IMR-90 (cell line): ENCODE results near the gene OR1F1. TPM values are rescaled to one million over a fixed set of nuclear protein-coding genes. Genes with fewer than 3 reads are reported as not detected.
"Not testable (repeated sequence)": the region's sequence is repeated elsewhere in the genome, so short reads cannot be mapped to it uniquely, and the experiment has no call there.

Experiments
- ATAC-seq: fragments of 200-7000 bp; cut with Tn5 transposase; 2 replicates; pipeline ENCODE4 v1.9.1; 2020; ENCODE audit warnings: low read depth, mild to moderate bottlenecking, moderate library complexity
- BruUV-seq: library from RNA; stranded (reverse); fragments of 400-500 nt; replicated peaks from 2 replicates; lab custom pipeline; 2021; lab: Mats Ljungman, UMichigan
- CTCF ChIA-PET: fragments of 300-600 bp; formaldehyde crosslinking; extraction: SDS; loops from one replicate; lab custom pipeline; 2021; ENCODE audit warnings: antibody characterized with exemption; lab: Yijun Ruan, JAX
- POLR2A ChIA-PET: fragments of 300-600 bp; sonication (Branson Sonifier 250); formaldehyde crosslinking; loops from one replicate; lab custom pipeline; 2022; ENCODE audit warnings: antibody characterized with exemption; ENCODE audit not compliant: unreplicated experiment; lab: Charles Lee
- DNase-seq: peaks from one replicate; pipeline ENCODE4 v3.0.0; 2013
- H2AFZ ChIP-seq: replicated peaks from 2 replicates; pipeline ENCODE3; 2013; ENCODE audit warnings: low read length, mild to moderate bottlenecking; ENCODE audit not compliant: poor library complexity
- H2AK5ac ChIP-seq: 2 replicates; pipeline ENCODE4 v1.6.1; 2013; ENCODE audit warnings: low read depth, low read length, inconsistent platforms
- H2AK9ac ChIP-seq: replicated peaks from 2 replicates; pipeline ENCODE3; 2013; ENCODE audit warnings: mild to moderate bottlenecking, low read depth, low read length, moderate library complexity; ENCODE audit not compliant: poor library complexity
- H2BK120ac ChIP-seq: 2 replicates; pipeline ENCODE4 v1.6.1; 2013; ENCODE audit warnings: low read depth, low read length, inconsistent platforms
- H2BK15ac ChIP-seq: 3 replicates; pipeline ENCODE4 v1.6.1; 2013; ENCODE audit warnings: low read depth, low read length, inconsistent platforms
- H2BK20ac ChIP-seq: 2 replicates; pipeline ENCODE4 v1.6.1; 2013; ENCODE audit warnings: low read depth, mild to moderate bottlenecking, inconsistent platforms, low read length, moderate library complexity
- H2BK5ac ChIP-seq: 2 replicates; pipeline ENCODE4 v1.6.1; 2013; ENCODE audit warnings: mild to moderate bottlenecking, low read depth, low read length, inconsistent platforms; ENCODE audit not compliant: poor library complexity, severe bottlenecking
- H3K14ac ChIP-seq: replicated peaks from 2 replicates; pipeline ENCODE4 v1.6.1; 2013; ENCODE audit warnings: low read depth, low read length, inconsistent platforms
- H3K18ac ChIP-seq: 2 replicates; pipeline ENCODE4 v1.6.1; 2013; ENCODE audit warnings: low read depth, low read length, control low read depth
- H3K23ac ChIP-seq: 2 replicates; pipeline ENCODE4 v1.6.1; 2013; ENCODE audit warnings: low read depth, low read length, inconsistent platforms
- H3K27ac ChIP-seq: 2 replicates; pipeline ENCODE4 v1.5.1; 2013; ENCODE audit warnings: mild to moderate bottlenecking, control low read depth, low read length; ENCODE audit not compliant: insufficient read depth
- H3K27me3 ChIP-seq: 2 replicates; pipeline ENCODE4 v1.6.1; 2013; ENCODE audit warnings: low read length; ENCODE audit not compliant: control insufficient read depth, insufficient read depth
- H3K36me3 ChIP-seq: 2 replicates; pipeline ENCODE4 v1.6.1; 2013; ENCODE audit warnings: low read length, mixed read lengths; ENCODE audit not compliant: control insufficient read depth, insufficient read depth
- H3K4ac ChIP-seq: 2 replicates; pipeline ENCODE4 v1.6.1; 2013; ENCODE audit warnings: low read depth, low read length, inconsistent platforms
- H3K4me1 ChIP-seq: 2 replicates; pipeline ENCODE4 v1.6.1; 2013; ENCODE audit warnings: low read length, mixed read lengths; ENCODE audit not compliant: control insufficient read depth, insufficient read depth
- H3K4me2 ChIP-seq: 2 replicates; pipeline ENCODE4 v1.6.1; 2013; ENCODE audit warnings: low read depth, mild to moderate bottlenecking, control low read depth, low read length, moderate library complexity
- H3K4me3 ChIP-seq: 2 replicates; pipeline ENCODE4 v1.5.1; 2013; ENCODE audit warnings: low read depth, mild to moderate bottlenecking, control low read depth, low read length, moderate library complexity; ENCODE audit not compliant: insufficient read depth
- H3K56ac ChIP-seq: 2 replicates; pipeline ENCODE4 v1.6.1; 2013; ENCODE audit warnings: low read length, inconsistent platforms; ENCODE audit not compliant: insufficient read depth; ENCODE audit errors: extremely low read depth
- H3K79me1 ChIP-seq, 2 experiments: 2 replicates each; pipeline ENCODE4 v1.6.1; 2013; ENCODE audit warnings: low read length in 2 of 2, inconsistent platforms in 1 of 2, low read depth in 1 of 2
- H3K9ac ChIP-seq: 2 replicates; pipeline ENCODE4 v1.6.1; 2013; ENCODE audit warnings: low read depth, low read length, control low read depth
- H3K9me1 ChIP-seq: 2 replicates; pipeline ENCODE4 v1.6.1; 2013; ENCODE audit warnings: low read length, inconsistent platforms; ENCODE audit not compliant: insufficient read depth
- H3K9me3 ChIP-seq: 2 replicates; pipeline ENCODE4 v1.6.1; 2013; ENCODE audit warnings: low read length; ENCODE audit not compliant: control insufficient read depth, insufficient read depth
- H4K20me1 ChIP-seq: 2 replicates; pipeline ENCODE4 v1.6.1; 2013; ENCODE audit warnings: low read length, inconsistent platforms; ENCODE audit not compliant: insufficient read depth
- H4K5ac ChIP-seq: 2 replicates; pipeline ENCODE4 v1.6.1; 2013; ENCODE audit warnings: mild to moderate bottlenecking, low read depth, low read length, control low read depth
- H4K8ac ChIP-seq, 2 experiments: 2 replicates each; pipeline ENCODE4 v1.6.1; 2013; ENCODE audit warnings: low read depth in 2 of 2, low read length in 2 of 2, control low read depth in 1 of 2, inconsistent platforms in 1 of 2
- H4K91ac ChIP-seq: 2 replicates; pipeline ENCODE4 v1.6.1; 2013; ENCODE audit warnings: low read depth, low read length, inconsistent platforms; ENCODE audit not compliant: insufficient read depth
- FOS ChIP-seq: fragments of 150-350 bp; IDR thresholded peaks from 2 replicates; pipeline ENCODE4 v1.6.1; 2016; ENCODE audit warnings: low read depth, low read length
- WGBS, 2 experiments: methylation state at CpG; one replicate each; pipeline versions ENCODE4 v1.1.5 to v1.1.7; 2013; ENCODE audit warnings: missing lambda C conversion rate in 2 of 2; ENCODE audit not compliant: insufficient read length in 1 of 2; ENCODE audit errors: extremely low coverage in 2 of 2; 5-methylcytosine and 5-hydroxymethylcytosine counted together
- dilution Hi-C: fragments of 300-500 bp; cut with HindIII; formaldehyde crosslinking; loops from one replicate; pipeline ENCODE4 v1.14.3; 2018; ENCODE audit warnings: low sequenced_read_pairs; ENCODE audit not compliant: unreplicated experiment
- in situ Hi-C: fragments of 300-500 bp; cut with MboI; formaldehyde crosslinking; loops from 3 replicates; pipeline ENCODE4 v1.14.3; 2019; ENCODE audit warnings: low sequenced_read_pairs, inconsistent platforms, mixed read lengths
- intact Hi-C: fragments of 100-400 bp; cut with micrococcal nuclease; formaldehyde crosslinking; loops from 2 replicates; pipeline ENCODE4 v1.10.0; 2022
- polyA plus RNA-seq, 3 experiments: library from polyadenylated mRNA; depleted of rRNA; stranded (reverse); fragments of >200 nt; gene quantifications; 2 replicates each; pipeline ENCODE4 v1.2.3, GENCODE V29; 2012; ENCODE audit warnings: low replicate concordance in 1 of 3
- total RNA-seq: library from RNA; depleted of rRNA; stranded (reverse); fragments of >200 nt; gene quantifications from 2 replicates; pipeline ENCODE4 v1.2.3, GENCODE V29; 2012

Gene OR1F1
- total and polyA plus RNA-seq, 2 of the 4 experiments (the other 2 are of a cell fraction) = 0.12 TPM; not detected in 1

DNA sequence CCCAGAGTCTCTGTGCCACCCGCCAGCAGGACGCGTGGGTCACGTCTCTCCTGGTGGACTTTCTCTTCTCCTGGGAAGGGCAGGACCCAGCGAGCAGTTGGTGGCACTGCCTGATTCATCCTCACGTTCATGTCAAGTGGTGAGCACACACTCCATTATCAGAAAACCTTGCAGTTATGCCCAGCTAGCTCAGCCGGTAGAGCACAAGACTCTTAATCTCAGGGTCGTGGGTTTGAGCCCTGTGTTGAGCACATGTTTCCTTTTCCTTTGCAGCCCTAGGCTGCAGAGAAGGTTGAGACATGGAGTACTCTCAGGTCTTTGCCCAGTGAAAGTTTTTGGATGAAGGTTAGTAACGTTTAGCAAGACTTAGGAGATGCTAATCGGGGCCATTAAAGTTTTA is 8.0 kb downstream of the OR1F1 start:
- dilution Hi-C loops (no loop called here), intact Hi-C loops (no loop called here)

DNA sequence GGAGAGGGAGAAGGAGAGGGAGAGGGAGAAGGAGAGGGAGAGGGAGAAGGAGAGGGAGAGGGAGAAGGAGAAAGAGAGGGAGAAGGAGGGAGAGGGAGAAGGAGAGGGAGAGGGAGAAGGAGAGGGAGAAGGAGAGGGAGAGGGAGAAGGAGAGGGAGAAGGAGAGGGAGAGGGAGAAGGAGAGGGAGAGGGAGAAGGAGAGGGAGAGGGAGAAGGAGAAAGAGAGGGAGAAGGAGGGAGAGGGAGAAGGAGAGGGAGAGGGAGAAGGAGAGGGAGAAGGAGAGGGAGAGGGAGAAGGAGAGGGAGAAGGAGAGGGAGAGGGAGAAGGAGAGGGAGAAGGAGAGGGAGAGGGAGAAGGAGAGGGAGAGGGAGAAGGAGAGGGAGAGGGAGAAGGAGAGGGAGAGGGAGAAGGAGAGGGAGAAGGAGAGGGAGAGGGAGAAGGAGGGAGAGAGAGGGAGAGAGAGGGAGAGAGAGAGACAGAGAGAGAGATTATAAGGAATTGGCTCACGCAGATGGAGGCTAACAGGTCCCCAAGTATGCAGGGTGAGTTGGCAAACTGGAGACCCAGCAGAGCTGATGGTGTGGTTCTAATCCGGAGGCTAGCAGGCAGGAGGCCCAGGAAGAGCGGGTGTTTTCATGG is 9.8 kb downstream of the OR1F1 start:
- WGBS, 2 experiments = no CpG with 5 or more reads among the region's 3 CpGs

More for the DNA sequence above, 8.0 kb downstream of the OR1F1 start:
- no TSS peak for BruUV-seq
- H3K79me1 ChIP-seq = no peaks in the 10 kb centered on the region
- H2BK120ac ChIP-seq = no peak overlapping the region
- H3K9me3 ChIP-seq = no peaks in the 10 kb centered on the region
- no peak overlapping the region for H2BK5ac ChIP-seq
- no peak overlapping the region for H4K5ac ChIP-seq
- no peak overlapping the region for H3K4me2 ChIP-seq
- no peak overlapping the region for H3K23ac ChIP-seq
- no peak overlapping the region for H2AK5ac ChIP-seq
- H2AFZ ChIP-seq = no peak overlapping the region
- TF ChIP-seq FOS = no peak
- no peak overlapping the region for H3K9ac ChIP-seq
- 86% methylated on average over 6 of the region's 10 CpGs; no CpG with 5 or more reads in 1 of the 2 experiments for WGBS, 2 experiments
- H3K9me1 ChIP-seq = no peaks in the 10 kb centered on the region
- in situ Hi-C loops = no loop called here
- H3K36me3 ChIP-seq = no peaks in the 10 kb centered on the region
- no peak overlapping the region for H2AK9ac ChIP-seq
- no peak for ATAC-seq
- no peak overlapping the region for H4K8ac ChIP-seq
- H4K91ac ChIP-seq = no peak overlapping the region
- ChIA-PET POLR2A (no interaction called here), CTCF (no interaction called here)
- peaks cover 9% of the 10 kb centered on the region; the same call in 1 of the 2 replicates for H3K27me3 ChIP-seq
- H4K20me1 ChIP-seq = no peaks in the 10 kb centered on the region
- no peak overlapping the region for H3K14ac ChIP-seq
- peaks cover 2% of the 10 kb centered on the region; the same call in 1 of the 2 replicates for H3K4me1 ChIP-seq
- H2BK20ac ChIP-seq = no peak overlapping the region
- no peak overlapping the region for H3K27ac ChIP-seq
- no peak overlapping the region for H3K4ac ChIP-seq
- no peak overlapping the region for H2BK15ac ChIP-seq
- H3K4me3 ChIP-seq = no peak overlapping the region
- no peak overlapping the region for H3K56ac ChIP-seq
- H3K18ac ChIP-seq = no peak overlapping the region
- no peak for DNase-seq

More for the DNA sequence above, 9.8 kb downstream of the OR1F1 start:
- ATAC-seq, H3K9me3 ChIP-seq, H3K23ac ChIP-seq, H2BK5ac ChIP-seq, H3K9me1 ChIP-seq, DNase-seq, CTCF ChIA-PET, H2BK120ac ChIP-seq, H4K5ac ChIP-seq, POLR2A ChIA-PET, H2AFZ ChIP-seq, H2AK9ac ChIP-seq, H4K91ac ChIP-seq, in situ Hi-C loops, H3K27me3 ChIP-seq, H3K56ac ChIP-seq, dilution Hi-C loops, H3K27ac ChIP-seq, H2BK20ac ChIP-seq, H4K8ac ChIP-seq, H2BK15ac ChIP-seq, H4K20me1 ChIP-seq, H3K4ac ChIP-seq, BruUV-seq, H2AK5ac ChIP-seq, H3K14ac ChIP-seq, H3K18ac ChIP-seq, H3K36me3 ChIP-seq, H3K4me2 ChIP-seq, H3K9ac ChIP-seq, H3K4me3 ChIP-seq, intact Hi-C loops, H3K4me1 ChIP-seq, H3K79me1 ChIP-seq: not testable (repeated sequence)
